GM19023 (cell line): Measurements from ENCODE around the gene ZNF850.
A peak's percentile ranks its signal among the peaks of the same experiment; 100 is the strongest.
"Not testable (repeated sequence)": the region's sequence is repeated elsewhere in the genome, so short reads cannot be mapped to it uniquely, and the experiment has no call there.

Experiments used
- ATAC-seq: cut with Tn5 transposase; IDR thresholded peaks from one replicate; pipeline ENCODE4 v1.9.1; 2021; ENCODE audit warnings: mild to moderate bottlenecking, moderate library complexity; ENCODE audit not compliant: unreplicated experiment

The ZNF850 gene

GRCh38 chr19:36772311-36773222 lies at the start of gene ZNF850:
ZNF850 (minus strand) TSS chr19:36772807; CDS start chr19:36762606, 10,201 bp downstream.
- peak; percentile 87 for ATAC-seq

DNA sequence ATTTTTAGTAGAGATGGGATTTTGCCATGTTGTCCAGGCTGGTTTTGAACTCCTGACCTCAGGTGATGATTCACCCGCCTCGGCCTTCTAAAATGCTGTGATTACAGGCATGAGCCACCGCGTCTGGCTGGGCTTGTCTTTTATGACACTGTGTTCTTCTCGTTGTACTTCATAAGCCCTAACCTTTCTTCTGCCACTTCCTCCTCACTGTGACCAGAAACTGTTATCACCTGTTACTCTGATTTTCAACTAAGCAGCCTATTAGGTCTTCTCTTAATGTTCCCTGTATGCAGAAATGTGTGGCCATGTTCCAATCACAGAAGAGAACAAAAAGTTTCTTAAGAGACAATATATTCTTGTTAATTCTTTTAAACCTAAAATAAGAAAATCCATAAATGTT lies 49.2 kb upstream of the ZNF850 start:
- ATAC-seq = no peak

- no peak for ATAC-seq
These were observed 46.6 kb upstream of the ZNF850 start for GRCh38 chr19:36819130-36819630.

DNA sequence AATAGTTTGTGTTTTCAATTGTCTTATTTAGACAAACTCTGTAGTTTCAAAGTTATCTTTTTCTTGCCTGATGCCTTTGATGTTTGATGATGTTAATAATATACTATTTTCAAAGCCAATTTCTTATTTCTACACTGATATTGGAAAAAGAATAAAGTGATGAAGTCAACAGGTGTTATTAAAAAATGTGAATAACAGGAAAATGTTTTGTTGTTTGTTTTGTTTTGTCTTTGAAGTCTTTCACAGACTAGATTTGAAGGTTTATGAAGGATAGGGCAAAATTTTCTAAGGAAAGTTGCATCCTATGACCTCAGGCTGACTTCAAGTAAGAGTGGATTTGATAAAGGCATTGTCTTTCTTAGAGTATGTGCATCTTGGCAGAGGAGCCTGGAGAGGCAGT lies 34.4 kb upstream of the ZNF850 start:
- ATAC-seq = no peak

GRCh38 chr19:36805364-36805763 lies 32.8 kb upstream of the ZNF850 start:
- ATAC-seq = no peak

DNA sequence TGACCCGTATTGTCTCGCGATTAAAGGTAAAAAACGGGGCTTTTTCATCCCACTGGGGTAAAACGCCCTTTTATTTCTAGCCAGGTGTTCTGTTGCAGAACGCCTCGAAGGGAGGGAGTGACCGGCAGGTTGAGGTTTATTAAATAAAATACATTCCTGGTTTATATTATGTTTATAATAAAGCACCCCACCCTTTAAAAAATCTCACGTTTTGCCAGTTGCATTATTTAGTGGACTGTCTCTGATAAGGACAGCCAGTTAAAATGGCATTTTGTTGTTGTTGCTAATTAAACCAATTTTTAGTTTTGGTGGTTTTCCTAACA lies 25.1 kb upstream of the ZNF850 start:
- no peak for ATAC-seq

- no peak for ATAC-seq
These were observed 24.0 kb upstream of the ZNF850 start for GRCh38 chr19:36796714-36796992.

DNA sequence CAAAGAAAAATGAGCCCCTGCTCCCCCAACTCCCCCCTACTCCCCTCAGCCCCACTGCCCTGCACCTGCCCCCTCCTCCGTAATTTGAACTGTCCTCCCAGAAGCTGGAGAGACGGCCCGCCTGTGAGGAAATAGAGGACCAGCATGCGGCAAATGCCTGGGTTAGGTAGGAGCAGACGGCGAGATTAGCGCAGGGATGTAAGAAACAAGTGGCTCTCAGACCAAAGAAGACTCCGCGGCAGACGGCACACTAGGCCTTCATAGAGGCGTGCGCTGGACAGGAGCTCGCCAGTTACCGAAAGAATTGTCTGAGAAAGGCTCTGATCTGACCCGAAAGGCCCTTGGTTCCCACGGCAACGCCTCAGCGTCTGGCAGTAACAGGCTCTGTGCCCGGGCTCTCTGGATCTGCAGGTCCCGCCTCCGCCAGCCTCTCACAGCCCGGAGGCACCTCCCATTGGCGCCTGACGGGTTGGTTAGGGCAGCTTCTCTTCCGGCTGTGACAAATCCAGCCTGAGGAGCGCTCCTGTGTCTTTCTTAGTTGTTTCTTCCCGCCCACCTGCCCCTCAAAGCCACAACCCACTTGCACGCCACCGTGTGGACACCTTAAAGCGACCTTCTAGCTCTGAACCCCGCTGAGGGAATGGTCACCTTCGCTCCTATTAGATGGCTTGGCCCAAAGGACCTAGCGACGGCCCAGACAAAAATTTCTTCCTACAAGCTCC lies 19.0 kb upstream of the ZNF850 start:
- not testable (repeated sequence) for ATAC-seq

GRCh38 chr19:36775768-36776167 lies 3.2 kb upstream of the ZNF850 start:
- no peak for ATAC-seq

GRCh38 chr19:36773223-36773579 lies 594 bp upstream of the ZNF850 start:
- ATAC-seq = no peak

GRCh38 chr19:36771261-36772231 lies 1.1 kb downstream of the ZNF850 start:
- no peak for ATAC-seq

DNA sequence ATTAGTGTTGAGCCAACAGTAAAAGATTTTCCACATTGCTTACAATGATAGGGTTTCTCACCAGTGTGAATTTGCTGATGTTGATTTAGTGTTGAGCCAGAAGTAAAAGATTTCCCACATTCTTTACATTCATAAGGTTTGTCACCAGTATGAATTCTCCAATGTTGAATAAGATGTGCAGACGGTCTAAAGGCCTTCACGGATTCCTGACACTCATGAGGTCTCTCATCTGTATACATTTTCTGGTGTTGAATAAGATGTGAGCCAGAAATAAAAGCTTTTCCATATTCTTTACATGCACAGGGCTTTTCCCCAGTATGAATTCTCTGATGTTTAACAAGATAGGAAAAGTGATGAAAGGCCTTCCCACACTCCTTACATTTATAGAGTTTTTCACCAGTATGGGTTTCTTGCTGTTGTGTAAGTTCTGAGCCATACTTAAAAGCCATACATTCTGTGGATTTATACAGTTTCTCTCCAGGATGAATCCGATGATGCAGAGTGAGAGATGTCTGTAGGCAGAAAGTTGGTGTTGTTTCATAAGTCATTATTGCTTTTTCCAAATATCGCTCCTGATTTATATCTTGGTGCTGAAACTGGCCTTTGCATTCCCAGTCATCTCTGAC lies 22.4 kb downstream of the ZNF850 start:
- no peak for ATAC-seq

DNA sequence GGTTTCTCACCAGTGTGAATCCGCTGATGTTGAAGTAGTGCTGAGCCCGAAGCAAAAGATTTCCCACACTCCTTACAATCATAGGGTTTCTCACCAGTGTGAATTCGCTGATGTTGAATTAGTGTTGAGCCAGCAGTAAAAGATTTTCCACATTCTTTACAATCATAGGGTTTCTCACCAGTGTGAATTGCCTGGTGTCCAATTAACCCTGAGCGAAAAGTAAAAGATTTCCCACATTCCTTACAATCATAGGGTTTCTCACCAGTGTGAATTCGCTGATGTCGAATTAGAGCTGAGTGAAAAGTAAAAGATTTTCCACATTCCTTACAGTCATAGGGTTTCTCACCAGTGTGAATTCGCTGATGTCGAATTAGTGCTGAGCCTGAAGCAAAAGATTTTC lies 23.0 kb downstream of the ZNF850 start:
- ATAC-seq = not testable (repeated sequence)

DNA sequence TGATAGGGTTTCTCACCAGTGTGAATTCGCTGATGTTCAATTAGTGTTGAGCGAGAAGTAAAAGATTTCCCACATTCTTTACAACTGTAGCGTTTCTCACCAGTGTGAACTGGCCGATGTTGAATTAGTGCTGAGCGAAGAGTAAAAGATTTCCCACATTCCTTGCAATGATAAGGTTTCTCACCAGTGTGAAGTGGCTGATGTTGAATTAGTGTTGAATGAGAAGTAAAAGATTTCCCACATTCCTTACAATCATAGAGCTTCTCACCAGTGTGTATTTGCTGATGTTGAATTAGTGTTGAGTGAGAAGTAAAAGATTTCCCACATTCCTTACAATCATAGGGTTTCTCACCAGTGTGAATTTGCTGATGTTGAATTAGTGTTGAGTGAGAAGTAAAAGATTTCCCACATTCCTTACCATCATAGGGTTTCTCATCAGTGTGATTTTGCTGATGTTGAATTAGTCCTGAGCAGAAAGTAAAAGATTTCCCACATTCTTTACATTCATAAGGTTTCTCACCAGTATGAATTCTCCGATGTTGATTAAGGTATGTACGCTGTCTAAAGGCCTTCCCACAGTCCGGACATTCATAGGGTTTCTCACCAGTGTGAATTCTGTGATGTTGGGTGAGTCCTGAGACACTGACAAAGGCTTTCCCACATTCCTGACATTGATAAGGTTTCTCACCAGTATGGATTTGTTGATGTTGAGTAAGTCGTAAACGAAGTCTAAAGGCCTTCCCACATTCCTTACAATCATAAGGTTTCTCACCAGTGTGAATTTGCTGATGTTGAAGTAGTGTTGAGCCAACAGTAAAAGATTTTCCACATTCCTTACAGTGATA lies 24.0 kb downstream of the ZNF850 start:
- no peak for ATAC-seq

GRCh38 chr19:36747750-36748149 lies 24.9 kb downstream of the ZNF850 start:
- no peak for ATAC-seq

GRCh38 chr19:36745870-36746269 lies 26.7 kb downstream of the ZNF850 start:
- ATAC-seq = no peak

- ATAC-seq = not testable (repeated sequence)
These were observed 36.4 kb downstream of the ZNF850 start for GRCh38 chr19:36736166-36736565.

DNA sequence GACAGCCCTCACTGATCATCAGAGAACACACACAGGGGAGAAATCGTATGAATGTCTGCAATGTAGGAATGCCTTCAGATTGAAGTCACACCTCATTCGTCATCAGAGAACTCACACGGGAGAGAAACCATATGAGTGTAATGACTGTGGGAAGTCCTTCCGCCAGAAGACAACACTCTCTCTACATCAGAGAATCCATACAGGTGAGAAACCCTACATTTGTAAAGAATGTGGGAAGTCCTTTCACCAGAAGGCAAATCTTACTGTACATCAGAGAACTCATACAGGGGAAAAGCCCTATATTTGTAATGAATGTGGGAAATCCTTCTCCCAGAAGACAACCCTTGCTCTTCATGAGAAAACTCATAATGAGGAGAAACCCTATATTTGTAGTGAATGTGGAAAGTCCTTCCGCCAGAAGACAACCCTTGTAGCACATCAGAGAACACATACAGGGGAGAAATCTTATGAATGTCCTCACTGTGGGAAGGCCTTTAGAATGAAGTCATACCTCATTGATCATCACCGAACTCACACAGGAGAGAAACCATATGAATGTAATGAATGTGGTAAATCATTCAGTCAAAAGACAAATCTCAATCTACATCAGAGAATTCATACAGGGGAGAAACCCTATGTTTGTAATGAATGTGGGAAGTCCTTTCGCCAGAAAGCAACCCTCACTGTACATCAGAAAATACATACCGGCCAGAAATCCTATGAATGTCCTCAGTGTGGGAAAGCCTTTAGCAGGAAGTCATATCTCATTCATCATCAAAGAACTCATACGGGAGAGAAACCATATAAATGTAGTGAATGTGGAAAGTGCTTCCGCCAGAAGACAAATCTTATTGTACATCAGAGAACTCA lies 52.7 kb downstream of the ZNF850 start:
- ATAC-seq = no peak

GRCh38 chr19:36709423-36709822 lies 63.2 kb downstream of the ZNF850 start:
- no peak for ATAC-seq
